Keratinocyte (primary cell): Measurements from ENCODE around the gene TEKT5.
"Not testable (repeated sequence)": the region's sequence is repeated elsewhere in the genome, so short reads cannot be mapped to it uniquely, and the experiment has no call there.

Experiments used
- CTCF ChIP-seq, 3 experiments: IDR thresholded peaks in 1 of 3; conservative IDR thresholded peaks in 1 of 3; optimal IDR thresholded peaks in 1 of 3; 2 replicates in 2 of 3; 3 replicates in 1 of 3; pipeline versions ENCODE3 to v1.5.1; 2011; ENCODE audit warnings: low read length in 3 of 3, mild to moderate bottlenecking in 3 of 3, moderate library complexity in 2 of 3, control low read depth in 1 of 3, inconsistent platforms in 1 of 3; ENCODE audit not compliant: insufficient read depth in 2 of 3; ENCODE audit errors: extremely low read depth in 1 of 3
- EZH2 ChIP-seq: IDR thresholded peaks from one replicate; pipeline ENCODE4 v1.6.1; 2012; ENCODE audit warnings: inconsistent platforms, mild to moderate bottlenecking, low read length, moderate library complexity

GRCh38 chr16:10649098-10649497 lies 45.6 kb downstream of the TEKT5 start:
- not testable (repeated sequence) for TF ChIP-seq CTCF (optimal IDR thresholded peaks at IDR 0.05 in 1 of 3, IDR thresholded peaks at IDR 0.05 in 1 of 3, conservative IDR thresholded peaks at IDR 0.05 in 1 of 3; ENCODE audit: extremely low read depth in 1 of 3, insufficient read depth in 2 of 3, low read length in 3 of 3); EZH2
